ENCODE data around the gene TPCN2.
A peak's percentile ranks its signal among the peaks of the same experiment; 100 is the strongest.
"Not testable (repeated sequence)": the region's sequence is repeated elsewhere in the genome, so short reads cannot be mapped to it uniquely, and the experiment has no call there.

TPCN2 gene

GRCh38 chr11:69076129-69076791 lies 27.5 kb downstream of the TPCN2 start:
- DNase-seq (ENCODE audit: low read depth): no peak

- DNase-seq (ENCODE audit: low read depth): not testable (repeated sequence)
Observed at GRCh38 chr11:69076977-69077376, 28.2 kb downstream of the TPCN2 start.

- DNase-seq (ENCODE audit: low read depth): no peak
Observed at GRCh38 chr11:69078508-69078907, 29.8 kb downstream of the TPCN2 start.

GRCh38 chr11:69078930-69079605 lies 30.3 kb downstream of the TPCN2 start:
- DNase-seq (ENCODE audit: low read depth): no peak

- DNase-seq (ENCODE audit: low read depth): no peak
Observed at GRCh38 chr11:69079661-69080256, 31.0 kb downstream of the TPCN2 start.

GRCh38 chr11:69080257-69080995 lies 31.7 kb downstream of the TPCN2 start:
- DNase-seq (ENCODE audit: low read depth): no peak

- no peak for DNase-seq (ENCODE audit: low read depth)
Observed at GRCh38 chr11:69081180-69081579, 32.4 kb downstream of the TPCN2 start.

GRCh38 chr11:69083531-69084247 lies 35.0 kb downstream of the TPCN2 start:
- no peak for DNase-seq (ENCODE audit: low read depth)

GRCh38 chr11:69084371-69084770 lies 35.6 kb downstream of the TPCN2 start:
- no peak for DNase-seq (ENCODE audit: low read depth)

- DNase-seq (ENCODE audit: low read depth): no peak
Observed at GRCh38 chr11:69085490-69086095, 36.9 kb downstream of the TPCN2 start.

- DNase-seq (ENCODE audit: low read depth): no peak
Observed at GRCh38 chr11:69086152-69087132, 37.7 kb downstream of the TPCN2 start.

- DNase-seq (ENCODE audit: low read depth): no peak
Observed at GRCh38 chr11:69087133-69087524, 38.4 kb downstream of the TPCN2 start.

GRCh38 chr11:69087811-69088210 lies 39.1 kb downstream of the TPCN2 start:
- no peak for DNase-seq (ENCODE audit: low read depth)

GRCh38 chr11:69088676-69089146 lies 40.0 kb downstream of the TPCN2 start:
- DNase-seq (ENCODE audit: low read depth): peak; percentile 38

- no peak for DNase-seq (ENCODE audit: low read depth)
Observed at GRCh38 chr11:69089258-69089657, 40.5 kb downstream of the TPCN2 start.

- DNase-seq (ENCODE audit: low read depth): no peak
Observed at GRCh38 chr11:69091638-69092165, 43.0 kb downstream of the TPCN2 start.

GRCh38 chr11:69092263-69092662 lies 43.5 kb downstream of the TPCN2 start:
- DNase-seq (ENCODE audit: low read depth): no peak

GRCh38 chr11:69093106-69093505 lies 44.4 kb downstream of the TPCN2 start:
- DNase-seq (ENCODE audit: low read depth): no peak

GRCh38 chr11:69094111-69094914 lies 45.6 kb downstream of the TPCN2 start:
- no peak for DNase-seq (ENCODE audit: low read depth)
